A204.1 (cell line): Measurements from ENCODE around the gene MAG.

Experiments used
- FAIRE-seq: peaks from 2 replicates; lab custom pipeline; 2012; peaks lifted over from hg19 to GRCh38; lab: Jason Lieb, UNC

Gene MAG

DNA sequence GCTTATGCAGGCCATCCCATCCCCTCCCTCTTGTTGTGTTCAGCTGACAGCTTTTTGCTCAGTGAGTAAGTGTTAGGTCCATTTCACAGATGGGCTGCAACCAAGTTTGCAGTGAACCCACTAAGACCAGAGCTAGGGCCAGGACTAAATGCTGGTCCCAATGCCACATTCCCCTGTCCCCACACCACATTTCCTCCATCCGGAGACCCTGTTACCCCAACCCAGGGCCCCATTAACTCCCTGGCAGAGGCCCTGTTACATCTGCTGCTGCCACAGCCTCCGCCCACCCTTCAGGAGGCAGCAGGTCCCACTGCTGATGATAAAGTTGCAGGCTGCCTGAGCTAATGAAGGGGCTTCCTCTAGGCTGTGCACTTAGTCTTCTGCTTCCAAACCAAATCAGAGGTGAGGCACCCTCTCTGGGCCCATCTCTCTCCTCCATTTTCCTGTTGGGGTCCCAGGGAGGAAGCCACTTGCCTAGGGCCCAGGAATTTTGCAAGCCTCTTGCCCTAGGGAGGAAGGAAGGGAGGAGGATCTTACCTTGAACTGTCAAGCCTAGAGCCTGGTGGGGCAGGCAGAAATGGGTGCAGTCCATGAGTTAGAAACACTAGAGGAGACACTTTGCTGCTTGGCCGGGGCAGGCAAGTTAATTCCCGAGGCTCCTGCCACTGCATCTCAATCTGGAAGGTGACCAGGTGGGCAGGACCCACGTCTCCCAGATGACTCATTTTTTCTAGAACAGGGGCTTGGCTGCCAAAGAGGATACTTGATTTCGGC lies 26.6 kb upstream of the MAG start:
- no peak for FAIRE-seq

DNA sequence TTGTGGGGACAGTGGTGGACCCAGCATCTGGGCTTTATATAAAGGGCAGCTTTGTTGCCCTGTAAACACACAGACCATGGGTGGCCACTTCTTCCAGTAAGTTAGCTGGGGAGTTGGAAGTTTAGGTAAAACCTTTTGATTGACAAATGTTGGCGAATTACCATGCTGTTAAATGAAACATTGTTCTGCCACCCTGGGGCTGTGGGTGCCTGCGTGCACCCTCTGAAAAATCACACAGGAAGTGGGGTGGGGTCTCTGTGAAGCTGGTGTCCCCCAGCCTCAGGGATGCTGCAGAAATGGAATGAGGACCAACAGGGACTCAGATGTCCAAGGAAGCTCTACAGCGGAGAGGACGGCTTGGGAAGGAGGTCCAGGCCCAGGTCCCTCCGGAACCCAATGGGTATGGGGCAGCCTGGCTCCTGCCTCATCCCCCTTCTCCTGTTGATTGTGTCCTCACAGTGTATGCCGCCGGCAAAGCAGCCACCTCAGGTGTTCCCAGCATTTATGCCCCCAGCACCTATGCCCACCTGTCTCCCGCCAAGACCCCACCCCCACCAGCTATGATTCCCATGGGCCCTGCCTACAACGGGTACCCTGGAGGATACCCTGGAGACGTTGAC lies 26.0 kb upstream of the MAG start:
- no peak for FAIRE-seq

DNA sequence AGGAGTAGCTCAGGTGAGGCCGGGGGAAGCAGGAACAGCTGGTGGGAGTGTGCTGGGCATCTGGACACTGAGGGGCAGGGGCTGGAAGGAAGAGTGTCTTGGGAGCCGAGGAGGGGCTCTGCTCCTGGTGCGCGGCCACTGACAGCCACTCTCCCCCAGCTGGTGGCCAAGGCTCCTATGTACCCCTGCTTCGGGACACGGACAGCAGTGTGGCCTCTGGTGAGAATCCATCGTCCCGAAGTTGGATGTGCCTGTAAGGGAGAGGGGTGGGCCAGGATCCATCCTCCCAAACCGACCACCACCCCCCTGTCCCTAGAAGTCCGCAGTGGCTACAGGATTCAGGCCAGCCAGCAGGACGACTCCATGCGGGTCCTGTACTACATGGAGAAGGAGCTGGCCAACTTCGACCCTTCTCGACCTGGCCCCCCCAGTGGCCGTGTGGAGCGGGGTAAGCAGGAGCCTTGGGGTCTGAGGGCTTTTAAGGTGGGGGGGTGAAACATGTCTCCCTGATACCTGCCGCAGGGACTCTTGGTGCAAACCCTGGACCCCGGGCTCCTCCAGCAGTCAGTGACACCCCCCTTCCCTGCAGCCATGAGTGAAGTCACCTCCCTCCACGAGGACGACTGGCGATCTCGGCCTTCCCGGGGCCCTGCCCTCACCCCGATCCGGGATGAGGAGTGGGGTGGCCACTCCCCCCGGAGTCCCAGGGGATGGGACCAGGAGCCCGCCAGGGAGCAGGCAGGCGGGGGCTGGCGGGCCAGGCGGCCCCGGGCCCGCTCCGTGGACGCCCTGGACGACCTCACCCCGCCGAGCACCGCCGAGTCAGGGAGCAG lies 25.2 kb upstream of the MAG start:
- FAIRE-seq: no peak

DNA sequence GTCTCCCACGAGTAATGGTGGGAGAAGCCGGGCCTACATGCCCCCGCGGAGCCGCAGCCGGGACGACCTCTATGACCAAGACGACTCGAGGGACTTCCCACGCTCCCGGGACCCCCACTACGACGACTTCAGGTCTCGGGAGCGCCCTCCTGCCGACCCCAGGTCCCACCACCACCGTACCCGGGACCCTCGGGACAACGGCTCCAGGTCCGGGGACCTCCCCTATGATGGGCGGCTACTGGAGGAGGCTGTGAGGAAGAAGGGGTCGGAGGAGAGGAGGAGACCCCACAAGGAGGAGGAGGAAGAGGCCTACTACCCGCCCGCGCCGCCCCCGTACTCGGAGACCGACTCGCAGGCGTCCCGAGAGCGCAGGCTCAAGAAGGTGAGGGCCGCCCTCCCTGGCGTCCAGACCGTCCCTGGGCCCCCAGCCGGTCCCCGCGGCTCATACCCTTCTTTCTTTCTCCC lies 24.6 kb upstream of the MAG start:
- FAIRE-seq: no peak

DNA sequence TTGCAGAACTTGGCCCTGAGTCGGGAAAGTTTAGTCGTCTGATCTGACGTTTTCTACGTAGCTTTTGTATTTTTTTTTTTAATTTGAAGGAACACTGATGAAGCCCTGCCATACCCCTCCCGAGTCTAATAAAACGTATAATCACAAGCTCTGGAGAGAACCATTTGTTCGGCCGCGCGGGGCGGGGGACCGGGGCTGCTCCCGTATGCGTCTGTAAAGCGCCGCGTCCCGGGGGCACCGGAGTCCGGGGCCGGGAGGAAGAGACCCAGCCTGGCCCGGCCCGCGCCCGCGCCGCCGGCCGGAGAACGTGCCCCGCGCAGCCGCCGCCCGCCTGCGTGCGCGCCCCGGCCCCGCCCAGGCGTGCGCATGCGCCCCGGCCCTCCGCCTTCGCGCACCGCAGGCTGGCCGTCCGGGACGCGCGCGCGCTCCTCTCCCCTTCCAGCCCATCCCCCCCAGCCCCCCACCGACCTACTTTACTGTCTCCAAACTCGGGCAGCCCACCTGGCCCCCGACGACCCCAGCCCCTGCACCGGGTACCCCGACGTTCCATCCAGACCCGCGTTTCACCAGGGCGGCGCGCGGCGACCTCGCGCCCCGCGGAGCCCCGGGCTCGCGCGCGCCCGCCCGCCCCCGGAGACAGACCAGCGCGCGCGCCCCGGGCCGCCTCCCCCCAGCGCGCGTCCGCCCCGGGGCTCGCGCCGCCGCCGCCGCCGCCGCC lies 24.0 kb upstream of the MAG start:
- FAIRE-seq: no peak

DNA sequence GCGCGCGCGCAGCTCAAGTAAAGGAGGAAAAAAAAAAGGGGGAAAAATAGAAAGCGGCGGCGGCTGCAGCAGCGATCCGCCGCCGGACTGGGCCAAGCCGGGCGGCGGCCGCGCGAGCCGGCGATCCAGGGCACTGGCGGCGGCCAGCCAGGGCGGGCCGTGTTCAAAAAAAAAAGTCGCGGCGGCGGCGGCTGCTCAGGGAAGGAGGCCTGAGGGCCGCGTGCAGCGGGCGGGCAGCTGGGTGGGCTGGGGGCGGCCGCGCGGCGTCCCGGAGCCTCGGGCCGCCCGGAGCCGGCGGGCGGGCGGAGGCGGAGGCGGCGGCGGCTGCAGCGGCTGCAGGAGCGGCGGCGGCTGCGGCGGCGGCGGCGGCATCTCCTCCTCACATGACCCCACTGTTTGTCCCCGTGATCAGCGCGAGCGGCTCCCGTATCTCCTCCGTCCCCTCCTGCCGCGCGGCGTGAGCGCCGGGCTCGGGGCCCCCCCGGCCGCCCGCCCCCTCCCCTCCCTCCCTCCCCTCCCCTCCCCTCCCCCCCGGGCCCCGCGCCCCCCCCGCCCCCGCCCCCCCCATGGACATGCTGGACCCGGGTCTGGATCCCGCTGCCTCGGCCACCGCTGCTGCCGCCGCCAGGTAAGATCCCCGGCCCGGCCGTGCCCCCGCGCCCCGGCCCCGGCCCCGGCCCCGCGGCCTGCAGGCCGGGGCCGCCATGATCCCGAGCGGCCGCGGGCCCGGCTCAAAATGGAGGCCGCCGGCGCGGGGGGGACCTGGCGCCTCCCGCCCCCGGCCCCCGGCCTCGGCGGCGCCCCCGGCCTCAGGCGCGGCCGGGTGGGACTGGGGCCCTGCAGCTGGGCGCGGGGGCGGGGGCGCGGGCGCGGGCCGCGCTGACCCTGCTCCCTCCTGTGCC lies 23.2 kb upstream of the MAG start, which contains the start of gene USF2:
TSS of gene USF2 (plus strand) at position 427 of the 902 bp plus-strand sequence. CDS start at position 567, 140 bp downstream.
- no peak for FAIRE-seq

DNA sequence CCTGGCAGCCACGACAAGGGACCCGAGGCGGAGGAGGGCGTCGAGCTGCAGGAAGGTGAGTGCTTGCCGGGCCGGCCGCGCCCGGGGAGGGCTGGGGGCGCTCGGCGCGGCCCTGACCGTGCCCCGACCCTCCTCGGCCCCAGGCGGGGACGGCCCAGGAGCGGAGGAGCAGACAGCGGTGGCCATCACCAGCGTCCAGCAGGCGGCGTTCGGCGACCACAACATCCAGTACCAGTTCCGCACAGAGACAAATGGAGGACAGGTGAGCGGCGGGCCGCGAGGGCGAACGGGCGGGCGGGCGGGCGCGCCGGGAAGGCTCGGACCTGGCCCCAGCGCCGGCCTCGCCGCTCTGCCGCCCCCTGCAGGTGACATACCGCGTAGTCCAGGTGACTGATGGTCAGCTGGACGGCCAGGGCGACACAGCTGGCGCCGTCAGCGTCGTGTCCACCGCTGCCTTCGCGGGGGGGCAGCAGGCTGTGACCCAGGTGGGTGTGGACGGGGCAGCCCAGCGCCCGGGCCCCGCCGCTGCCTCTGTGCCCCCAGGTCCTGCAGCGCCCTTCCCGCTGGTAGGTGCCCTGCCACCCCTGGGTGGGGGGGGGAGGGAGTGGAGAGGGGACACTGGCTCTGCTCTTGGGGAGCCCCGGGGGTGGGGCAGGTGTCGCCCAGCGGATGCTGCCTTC lies 22.4 kb upstream of the MAG start:
- no peak for FAIRE-seq

DNA sequence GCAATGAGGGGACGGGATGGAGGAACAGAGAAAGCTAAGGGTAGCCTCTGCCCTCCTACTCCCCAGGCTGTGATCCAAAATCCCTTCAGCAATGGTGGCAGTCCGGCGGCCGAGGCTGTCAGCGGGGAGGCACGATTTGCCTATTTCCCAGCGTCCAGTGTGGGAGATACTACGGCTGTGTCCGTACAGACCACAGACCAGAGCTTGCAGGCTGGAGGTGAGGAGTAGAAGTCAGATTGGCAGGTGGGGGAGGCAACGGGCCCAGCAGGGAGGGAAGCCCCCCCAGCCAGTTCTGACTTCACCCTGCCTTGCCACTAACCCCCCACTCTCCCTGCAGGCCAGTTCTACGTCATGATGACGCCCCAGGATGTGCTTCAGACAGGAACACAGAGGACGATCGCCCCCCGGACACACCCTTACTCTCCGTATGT lies 21.6 kb upstream of the MAG start:
- FAIRE-seq: no peak

DNA sequence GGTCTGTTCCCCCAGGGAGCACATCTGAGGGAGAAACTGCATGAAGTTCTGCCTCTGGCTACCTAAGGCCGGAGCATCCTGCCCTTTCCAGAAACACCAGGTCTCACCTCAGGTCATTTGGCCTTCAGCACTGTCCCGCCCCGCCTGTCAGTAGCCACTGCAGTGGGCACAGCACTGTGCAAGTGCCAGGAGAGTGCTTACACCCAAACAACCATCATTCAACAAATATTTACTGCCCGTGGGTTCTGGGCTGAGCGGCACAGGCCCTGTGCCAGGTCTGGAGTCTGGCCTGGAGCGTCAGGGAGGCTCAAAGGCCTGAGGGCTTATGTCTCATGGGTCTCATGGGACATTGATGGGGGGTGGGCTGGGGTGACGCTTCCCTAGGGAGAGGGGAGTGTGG lies 20.4 kb upstream of the MAG start:
- no peak for FAIRE-seq

DNA sequence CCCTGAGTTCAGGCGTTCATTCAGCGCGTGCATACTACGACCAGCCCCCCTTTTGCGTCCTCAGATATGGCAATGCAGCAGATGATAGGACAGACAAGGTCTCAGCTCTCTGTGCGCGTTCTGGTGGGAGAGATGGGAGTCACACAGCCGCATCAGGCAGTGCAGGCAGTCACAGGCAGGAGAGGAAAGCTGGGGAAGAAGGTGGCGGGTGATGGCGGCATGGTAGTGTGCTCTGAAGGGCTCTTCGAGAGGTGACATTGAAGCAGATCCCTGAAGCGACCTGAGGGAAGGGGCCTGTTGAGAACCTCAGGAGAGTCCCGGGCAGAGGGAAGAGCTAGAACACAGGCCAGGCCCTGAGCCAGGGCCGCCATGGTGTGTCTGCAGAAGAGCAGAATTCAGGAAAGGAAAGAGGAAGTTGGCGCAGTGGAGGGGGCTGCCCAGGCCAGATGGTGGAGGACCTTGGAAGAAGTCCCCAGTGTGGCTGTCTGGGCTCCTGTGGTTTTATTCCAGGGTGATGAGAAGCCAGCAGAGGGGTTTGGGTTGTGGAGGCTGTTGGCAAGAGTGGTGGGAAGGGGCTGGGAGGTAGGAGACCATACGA lies 19.7 kb upstream of the MAG start:
- no peak for FAIRE-seq

DNA sequence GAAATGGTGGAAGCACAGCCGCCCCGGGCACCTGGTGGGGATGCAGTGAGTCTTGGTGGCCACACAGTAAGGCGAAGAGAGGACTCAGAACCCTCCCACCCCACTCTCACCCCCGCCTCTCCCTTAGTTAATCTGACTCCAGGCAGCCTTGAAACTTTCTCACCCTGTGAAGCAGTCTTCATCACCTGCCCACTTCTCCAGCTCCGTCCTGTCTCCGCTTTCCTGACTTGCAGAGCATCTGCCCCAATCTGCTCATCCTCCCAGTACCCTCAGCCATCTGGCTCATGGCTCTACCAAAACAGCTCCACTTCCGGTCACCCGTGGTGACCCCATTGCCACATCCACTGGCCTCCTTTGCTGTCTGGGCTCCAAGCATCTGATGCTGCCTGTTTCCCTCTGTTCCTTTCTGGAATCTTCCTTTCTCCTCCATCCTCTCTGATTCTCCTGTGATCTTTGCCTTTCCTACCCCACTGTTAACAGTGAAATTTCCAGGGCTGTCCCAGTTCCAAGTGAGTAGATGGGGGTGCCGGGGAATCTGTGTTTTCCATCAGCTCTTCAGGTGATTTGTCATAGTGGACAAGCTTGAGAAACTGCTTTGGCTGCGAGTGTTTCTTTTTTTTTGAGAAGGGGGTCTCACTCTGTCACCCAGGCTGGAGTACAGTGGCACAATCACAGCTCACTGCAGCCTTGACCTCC lies 18.9 kb upstream of the MAG start:
- no peak for FAIRE-seq

DNA sequence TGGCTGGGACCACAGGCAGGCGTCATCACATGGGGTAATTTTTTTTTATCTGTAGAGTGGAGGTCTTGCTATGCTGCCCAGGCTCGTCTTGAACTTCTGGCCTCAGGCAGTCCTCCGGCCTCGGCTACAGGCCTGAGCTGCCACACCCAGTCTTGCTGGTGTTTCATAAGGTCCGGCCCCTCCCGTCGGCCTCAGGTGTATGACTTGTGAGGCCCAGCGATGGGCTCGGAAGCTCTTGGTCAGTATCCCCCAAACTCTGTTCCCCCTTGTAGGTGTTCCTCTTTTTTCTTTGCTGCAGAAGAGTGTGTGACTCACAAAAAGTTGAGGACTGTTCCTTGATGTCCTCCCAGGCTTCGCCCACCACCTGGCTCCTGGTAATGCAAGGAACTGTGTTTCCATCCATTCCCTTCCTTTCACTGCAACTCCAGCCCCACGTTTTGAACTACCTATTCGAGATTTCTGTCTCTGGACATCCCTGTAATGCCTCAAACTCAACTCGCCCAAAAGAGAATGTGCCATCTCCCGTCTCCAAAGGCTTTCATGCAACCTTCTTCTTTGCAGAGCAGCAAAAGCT lies 18.2 kb upstream of the MAG start:
- FAIRE-seq: no peak

DNA sequence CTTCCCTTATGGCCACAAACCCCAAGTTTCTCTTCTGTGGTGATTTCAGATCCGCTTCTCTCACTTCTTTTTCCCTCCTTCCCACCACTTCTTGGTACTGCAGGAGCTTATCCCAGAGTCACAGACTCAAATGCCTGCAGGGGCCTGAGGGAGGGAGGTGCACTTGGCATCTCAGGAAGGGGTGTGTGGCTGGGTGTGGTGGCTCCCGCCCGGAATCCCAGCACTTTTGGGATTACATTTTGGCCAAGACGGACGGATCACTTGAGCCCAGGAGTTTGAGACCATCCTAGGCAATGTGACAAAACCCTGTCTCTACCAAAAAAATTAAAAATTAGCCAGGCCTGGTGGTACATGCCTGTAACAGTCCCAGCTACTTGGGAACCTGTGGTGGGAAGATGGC lies 17.6 kb upstream of the MAG start:
- no peak for FAIRE-seq

DNA sequence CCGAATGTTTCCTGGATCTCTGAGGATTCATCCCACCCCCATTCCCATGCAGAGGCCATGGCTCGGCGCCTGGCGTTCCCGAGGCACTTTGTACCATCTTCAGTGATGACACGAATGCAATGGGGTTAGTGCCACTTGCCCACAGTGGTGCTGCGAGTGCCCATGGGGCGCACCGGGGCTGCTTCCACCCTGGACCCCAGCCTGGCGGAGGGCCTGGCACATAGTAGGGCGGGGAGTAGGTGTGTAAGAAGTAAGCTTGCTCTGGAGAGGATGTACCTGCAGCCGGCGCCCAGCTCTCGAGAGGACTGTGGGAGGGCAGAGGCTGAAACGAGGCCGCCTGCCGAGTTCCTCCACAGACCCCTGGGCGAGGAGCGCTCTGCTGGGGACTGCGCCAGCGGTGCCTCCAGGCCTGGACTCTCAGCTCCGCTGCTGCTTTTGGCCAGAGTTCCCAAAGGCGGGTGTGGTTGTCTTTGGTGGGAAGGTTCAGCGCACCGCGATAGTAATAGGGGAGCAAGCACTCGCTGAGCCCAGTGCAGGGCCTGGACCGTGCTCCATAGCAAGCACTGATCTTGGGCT lies 15.2 kb upstream of the MAG start:
- FAIRE-seq: no peak

DNA sequence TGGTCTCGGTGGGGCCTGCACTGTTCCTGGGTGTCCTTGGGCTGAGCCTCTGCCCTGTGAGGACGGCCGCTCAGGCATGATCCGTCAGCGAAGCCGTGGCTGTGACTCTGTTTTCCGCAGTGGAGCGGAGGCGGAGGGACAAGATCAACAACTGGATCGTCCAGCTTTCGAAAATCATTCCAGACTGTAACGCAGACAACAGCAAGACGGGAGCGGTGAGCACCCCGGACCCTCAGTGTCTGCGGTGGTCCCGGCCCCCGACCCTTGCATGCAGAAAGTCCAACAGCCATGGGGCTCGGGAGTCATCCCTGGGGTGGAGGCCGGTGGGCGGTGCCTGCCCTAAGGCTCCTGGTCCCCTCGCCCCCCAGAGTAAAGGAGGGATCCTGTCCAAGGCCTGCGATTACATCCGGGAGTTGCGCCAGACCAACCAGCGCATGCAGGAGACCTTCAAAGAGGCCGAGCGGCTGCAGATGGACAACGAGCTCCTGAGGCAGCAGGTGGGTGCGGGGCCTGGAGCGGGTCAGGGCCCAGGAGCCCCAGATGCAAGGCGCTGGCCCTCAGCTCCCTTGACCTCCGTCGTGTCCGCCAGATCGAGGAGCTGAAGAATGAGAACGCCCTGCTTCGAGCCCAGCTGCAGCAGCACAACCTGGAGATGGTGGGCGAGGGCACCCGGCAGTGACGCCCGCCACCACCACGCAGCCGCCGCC lies 13.2 kb upstream of the MAG start:
- FAIRE-seq: no peak

DNA sequence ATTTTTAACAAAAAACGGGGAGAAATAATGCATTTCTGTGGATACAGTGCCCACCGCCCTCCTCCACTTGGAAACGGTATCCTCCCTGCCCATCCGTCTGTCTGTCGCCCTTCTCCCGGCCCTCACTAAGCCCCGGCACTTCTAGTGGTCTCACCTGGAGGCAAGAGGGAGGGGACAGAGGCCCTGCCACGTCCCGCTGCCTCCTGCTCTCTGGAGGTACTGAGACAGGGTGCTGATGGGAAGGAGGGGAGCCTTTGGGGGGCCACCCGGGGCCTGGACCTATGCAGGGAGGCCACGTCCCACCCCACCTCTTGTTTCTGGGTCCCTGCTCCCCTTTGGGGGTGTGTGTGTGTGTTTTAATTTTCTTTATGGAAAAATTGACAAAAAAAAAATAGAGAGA lies 12.6 kb upstream of the MAG start:
- no peak for FAIRE-seq

DNA sequence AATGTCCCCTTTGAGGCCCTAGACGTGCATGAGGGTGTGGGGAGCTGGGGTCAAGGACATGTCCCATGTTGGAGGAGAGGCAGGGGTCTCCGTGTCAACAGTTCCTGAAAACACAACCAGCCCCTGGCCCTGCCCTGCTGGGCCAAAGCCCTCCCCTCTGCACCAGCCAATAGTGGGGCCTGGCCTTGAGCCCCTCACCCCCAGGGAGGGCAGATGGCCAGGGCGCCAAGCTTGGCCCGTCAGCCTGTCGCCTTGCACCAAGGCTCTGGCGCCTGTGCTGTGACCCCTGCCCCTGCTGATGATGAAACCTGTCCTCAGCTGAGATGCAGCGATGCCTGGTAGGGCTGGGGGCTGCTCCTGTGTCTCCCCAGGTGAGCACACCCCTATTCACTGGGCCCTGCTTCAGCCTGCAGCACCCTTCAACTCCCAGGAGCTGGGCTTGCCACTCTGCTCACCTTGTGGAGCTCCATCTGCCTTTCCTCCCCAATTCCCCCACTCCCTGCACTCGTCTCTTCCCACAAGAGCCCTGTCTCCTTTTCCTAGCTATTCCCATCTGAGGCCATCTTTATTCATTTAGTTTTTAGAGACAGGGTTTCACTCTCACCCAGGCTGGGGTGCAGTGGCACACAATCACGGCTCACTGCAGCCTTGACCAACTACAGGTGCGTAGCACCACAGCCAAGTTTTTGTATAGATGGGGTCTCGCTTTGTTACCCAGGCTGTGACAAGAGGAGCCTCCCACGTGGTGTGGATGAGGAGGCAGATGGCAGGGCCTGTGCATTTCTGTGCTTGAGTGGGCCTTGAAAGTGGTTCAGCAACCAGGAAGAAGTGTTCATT lies 11.8 kb upstream of the MAG start:
- FAIRE-seq: no peak
